Activated gamma-delta T cell treated with anti-CD3 and anti-CD28 coated beads, Interleukin-2, amount 50 U/mL, for 16 hours (primary cell): ENCODE results near the gene HAUS5.
A peak's percentile ranks its signal among the peaks of the same experiment; 100 is the strongest.

ENCODE experiments used
- DNase-seq: peaks from one replicate; pipeline ENCODE4 v3.0.0-alpha.2; 2020; ENCODE audit warnings: low read depth

Gene HAUS5

GRCh38 chr19:35607661-35608060 is 4.9 kb upstream of the HAUS5 start:
- no peak for DNase-seq

DNA sequence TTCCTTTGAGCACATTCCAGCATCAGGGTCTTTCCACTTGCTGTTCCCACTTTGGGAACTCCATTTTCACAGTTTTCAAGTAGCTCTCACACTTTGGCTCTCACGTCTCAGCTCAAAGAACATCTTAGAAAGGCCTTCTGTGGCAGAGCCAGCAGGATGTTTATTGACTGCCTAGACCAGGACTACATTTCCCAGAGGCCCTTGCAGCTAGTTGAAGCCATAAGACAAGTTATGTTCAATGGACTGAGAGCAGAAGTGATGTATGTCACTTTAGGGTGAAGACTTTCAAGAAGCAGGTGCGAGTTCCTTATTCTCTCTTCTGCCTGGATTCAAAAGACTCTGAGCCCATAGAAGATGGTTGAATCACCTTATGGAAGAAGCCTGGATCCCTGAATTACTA is 4.3 kb upstream of the HAUS5 start:
- no peak for DNase-seq

DNA sequence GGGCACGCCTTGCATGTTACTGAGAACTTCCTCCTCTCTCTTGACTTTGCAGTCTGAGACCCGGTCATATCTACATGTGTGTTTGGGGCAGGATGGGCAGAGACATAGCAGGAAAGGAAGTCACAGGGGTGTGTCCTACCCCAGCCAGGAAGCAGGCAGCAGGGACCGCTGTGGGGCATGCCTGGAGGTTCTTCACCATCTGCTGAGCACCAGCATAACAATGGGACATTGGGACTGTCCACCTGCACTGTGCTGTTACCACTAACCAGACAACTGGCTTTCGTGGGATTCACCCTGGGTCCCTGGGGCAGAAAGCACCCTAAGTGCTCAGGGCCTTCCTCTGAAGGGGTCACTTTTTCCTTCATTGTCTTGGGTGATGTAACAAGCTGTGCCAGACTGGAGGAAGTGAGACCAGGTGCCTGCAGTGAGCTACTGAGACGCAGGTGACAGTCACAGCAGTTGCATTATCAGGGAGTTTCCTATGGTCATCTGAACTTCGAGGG is 2.6 kb upstream of the HAUS5 start:
- DNase-seq, result no peak

DNA sequence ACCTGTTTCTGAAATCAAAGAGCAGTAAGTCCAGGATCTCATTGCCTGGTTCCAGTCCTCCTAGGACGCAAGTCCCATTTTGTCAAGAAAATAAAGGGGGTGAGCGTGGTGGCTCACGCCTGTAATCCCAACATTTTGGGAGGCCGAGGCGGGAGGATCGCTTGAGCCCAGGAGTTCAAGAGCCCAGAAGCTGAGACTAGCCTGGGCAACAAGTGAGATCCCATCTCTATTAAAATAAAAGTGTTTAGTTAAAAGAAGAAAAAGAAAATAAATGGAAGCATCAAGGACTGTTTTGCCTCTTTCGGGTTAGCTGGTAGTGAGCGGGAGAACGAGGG is 344 bp upstream of the HAUS5 start:
- DNase-seq, result no peak

DNA sequence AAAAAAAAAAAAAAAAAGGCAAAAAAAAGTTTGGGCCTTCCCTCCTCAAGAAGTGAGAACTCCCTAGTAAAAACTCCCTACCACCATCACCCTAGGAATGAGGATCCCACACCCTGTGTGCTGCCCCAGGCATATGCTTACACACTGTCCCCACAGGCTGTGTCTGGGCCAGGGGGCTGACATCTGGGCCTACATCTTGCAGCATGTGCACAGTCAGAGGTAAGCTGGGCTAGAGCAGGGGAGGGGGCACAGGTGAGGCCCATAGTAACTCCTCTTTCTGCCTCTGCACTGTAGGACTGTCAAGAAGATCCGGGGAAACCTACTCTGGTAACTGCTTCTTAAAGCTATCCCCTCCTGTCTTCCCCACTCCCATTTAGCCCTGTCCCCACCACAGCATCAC is 1.0 kb downstream of the HAUS5 start:
- DNase-seq, result no peak

- DNase-seq, result no peak
These were observed 2.5 kb downstream of the HAUS5 start for GRCh38 chr19:35615036-35615435.

DNA sequence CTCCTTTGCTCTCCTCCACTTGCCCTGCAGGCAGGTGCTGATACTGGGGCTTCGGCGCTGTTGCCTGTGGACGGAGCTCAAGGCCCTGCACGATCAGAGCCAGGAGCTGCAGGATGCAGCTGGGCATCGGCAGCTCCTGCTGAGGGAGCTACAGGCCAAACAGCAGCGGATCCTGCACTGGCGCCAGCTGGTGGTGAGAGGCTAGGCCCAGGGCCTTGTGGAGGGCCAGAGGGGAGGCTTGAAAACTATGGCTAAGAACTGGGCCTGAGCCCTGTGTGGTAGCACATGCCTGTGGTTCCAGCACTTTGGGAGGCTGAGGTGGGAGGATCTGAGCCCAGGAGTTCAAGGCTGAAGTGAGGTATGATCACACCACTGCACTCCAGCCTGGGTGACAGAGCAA is 6.3 kb downstream of the HAUS5 start:
- no peak for DNase-seq

GRCh38 chr19:35619290-35619923 is 6.9 kb downstream of the HAUS5 start:
- DNase-seq, result no peak

- DNase-seq, result no peak
These were observed 7.5 kb downstream of the HAUS5 start for GRCh38 chr19:35620001-35620400.

DNA sequence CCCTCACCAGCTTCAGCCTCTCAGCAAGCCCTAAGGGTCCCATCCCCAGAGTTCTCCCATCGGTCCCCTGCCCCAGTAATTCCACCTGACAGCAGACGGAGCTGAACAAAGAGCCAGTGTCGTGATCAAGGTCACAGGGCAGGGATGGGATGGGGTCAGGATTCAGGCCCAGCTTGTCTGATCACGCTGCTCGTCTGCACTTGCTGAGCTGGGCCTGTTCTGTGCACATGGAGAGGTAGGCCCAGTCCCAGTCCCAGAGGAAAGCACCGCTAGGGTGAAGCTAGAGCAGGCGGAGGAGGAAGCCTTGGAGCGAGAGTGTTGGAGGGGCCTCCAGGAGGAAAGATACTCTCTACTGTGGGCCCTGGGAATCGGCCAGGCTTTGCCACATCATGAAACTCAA is 9.2 kb downstream of the HAUS5 start:
- no peak for DNase-seq

DNA sequence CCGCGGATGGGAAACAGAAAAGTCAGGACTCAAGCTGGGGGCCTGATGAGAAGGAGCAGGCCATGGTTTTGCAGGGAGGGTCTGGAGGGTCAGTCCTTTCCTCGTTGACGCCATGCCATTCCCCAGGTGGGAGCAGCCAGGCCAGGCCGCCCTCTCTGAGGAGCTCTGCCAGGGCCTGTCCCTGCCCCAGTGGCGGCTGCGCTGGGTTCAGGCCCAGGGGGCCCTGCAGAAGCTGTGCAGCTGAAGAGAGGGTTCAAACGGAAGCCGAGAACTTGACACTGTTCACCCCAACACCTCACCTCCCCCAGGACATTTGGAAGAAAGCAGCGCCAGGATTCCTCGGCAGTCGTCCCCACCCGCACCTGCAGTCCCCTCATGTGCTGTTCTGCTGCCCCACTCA is 10.2 kb downstream of the HAUS5 start:
- no peak for DNase-seq

- no peak for DNase-seq
These were observed 10.9 kb downstream of the HAUS5 start for GRCh38 chr19:35623327-35624010.

- DNase-seq, result no peak
These were observed 15.7 kb downstream of the HAUS5 start for GRCh38 chr19:35628264-35628564.

DNA sequence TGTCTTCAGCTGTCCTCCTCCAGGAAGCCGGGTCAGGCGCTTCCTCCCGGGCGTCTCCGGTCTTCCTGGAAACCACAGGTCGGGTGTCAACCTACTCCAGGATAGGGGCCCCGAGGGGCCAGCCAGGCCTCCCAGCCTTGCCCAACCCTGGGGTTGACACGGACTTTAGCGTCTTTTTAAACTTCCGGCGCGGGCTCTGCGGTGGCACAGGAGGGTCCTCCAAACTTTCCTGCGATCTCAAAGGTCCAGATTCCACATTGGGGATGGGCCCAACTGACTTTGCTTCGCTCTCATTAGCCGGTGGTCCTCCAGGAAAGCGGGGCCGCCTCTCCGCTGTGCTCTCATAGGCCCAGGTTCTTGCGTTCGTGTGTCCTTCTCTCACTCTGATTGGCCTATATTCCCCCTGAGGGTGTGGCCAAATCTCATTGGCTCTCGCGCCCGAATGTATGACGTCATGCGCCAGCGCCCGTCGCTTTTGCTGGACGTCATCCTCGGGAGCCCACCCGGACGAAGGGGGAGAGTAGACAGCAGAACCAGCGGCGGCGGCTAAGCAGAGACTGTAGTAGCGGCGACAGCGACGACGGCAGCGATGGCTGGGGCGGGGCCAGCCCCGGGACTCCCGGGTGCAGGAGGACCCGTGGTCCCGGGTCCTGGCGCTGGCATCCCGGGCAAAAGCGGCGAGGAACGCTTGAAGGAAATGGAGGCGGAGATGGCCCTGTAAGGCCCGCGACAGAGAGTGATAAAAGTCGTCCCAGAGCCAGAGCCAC is 16.2 kb downstream of the HAUS5 start, which contains the start of gene RBM42:
RBM42 (plus strand) TSS at position 472 of the 767 bp plus-strand sequence; CDS start at position 590, 118 bp downstream.
- DNase-seq, result peak; percentile 96

- no peak for DNase-seq
These were observed 16.7 kb downstream of the HAUS5 start for GRCh38 chr19:35629332-35629633.

- DNase-seq, result no peak
These were observed 21.3 kb downstream of the HAUS5 start for GRCh38 chr19:35633727-35634440.

DNA sequence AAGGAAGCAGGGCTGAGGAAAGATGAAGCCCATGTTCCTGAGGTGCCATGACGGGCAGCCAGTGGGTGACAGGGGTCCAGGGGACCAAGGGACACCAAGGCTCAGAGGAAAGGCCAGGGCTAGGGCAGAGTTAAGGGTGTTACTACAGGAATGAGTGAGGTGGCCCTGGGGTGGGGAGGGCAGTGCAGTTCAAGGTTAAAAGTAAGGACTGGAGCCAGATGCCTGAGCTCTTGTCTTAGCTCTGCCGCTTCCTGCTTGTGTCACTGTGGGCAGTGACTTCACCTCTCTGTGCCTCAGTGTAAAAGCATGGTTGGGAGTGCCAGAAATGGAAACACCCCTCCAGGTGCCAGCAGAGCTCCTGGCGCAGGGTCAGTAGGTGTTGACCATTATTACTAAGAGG is 24.1 kb downstream of the HAUS5 start:
- no peak for DNase-seq

DNA sequence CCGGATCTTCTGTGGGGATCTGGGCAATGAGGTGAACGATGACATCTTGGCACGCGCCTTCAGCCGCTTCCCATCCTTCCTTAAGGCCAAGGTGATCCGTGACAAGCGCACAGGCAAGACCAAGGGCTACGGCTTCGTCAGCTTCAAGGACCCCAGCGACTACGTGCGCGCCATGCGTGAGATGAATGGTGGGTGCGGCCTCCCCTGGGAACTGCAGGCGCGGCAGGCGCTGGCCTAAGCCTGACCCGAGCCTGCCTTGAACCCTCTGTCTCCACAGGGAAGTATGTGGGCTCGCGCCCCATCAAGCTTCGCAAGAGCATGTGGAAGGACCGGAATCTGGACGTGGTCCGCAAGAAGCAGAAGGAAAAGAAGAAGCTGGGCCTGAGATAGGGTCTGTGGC is 24.6 kb downstream of the HAUS5 start:
- DNase-seq, result no peak

GRCh38 chr19:35639321-35639639 is 26.7 kb downstream of the HAUS5 start:
- no peak for DNase-seq

DNA sequence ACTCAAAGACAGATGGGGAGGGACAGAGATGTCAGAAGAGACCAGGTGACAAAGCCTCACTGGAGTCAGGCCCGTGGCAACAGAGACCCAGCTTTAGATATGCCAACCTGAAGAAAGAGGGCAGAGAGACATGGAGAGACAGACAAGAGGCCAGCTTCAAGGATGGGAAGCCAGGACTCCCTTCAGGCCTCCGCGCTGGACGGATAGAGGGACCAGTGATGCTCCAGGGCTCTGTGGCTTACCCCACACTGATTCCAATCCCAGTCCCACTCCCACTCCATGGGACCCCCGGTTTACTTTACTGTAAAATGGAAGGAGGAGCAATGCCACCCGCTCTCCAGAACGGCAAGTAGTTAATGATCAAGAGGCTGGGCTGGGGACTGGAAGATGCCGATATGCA is 27.3 kb downstream of the HAUS5 start:
- no peak for DNase-seq

DNA sequence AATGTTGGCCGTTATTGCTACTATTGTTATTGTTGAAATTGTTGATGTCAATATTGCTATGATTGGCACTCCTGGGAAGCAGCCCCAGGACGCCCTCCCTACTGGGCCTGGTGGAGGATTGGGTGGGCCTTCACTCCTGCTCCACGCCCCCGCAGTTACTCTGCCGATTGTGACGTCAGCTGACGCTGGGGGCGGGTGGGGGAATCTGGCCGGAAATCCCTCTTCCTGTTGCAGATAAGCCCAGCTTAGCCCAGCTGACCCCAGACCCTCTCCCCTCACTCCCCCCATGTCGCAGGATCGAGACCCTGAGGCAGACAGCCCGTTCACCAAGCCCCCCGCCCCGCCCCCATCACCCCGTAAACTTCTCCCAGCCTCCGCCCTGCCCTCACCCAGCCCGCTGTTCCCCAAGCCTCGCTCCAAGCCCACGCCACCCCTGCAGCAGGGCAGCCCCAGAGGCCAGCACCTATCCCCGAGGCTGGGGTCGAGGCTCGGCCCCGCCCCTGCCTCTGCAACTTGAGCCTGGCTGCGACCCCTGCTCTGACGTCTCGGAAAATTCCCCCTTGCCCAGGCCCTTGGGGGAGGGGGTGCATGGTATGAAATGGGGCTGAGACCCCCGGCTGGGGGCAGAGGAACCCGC is 29.1 kb downstream of the HAUS5 start, which contains the start of gene ETV2:
ETV2 (plus strand) TSS at position 231 of the 637 bp plus-strand sequence. CDS start 716 bp downstream, outside the sequence.
- peak; percentile 28 for DNase-seq

- no peak for DNase-seq
These were observed 29.8 kb downstream of the HAUS5 start for GRCh38 chr19:35642312-35642711.
